WTC11 (cell line): Measurements from ENCODE around the gene CREBRF.
A peak's percentile ranks its signal among the peaks of the same experiment; 100 is the strongest.

Experiments used
- AFF4 ChIP-seq: sonication (generic); formaldehyde crosslinking; IDR thresholded peaks from 2 replicates; pipeline ENCODE4 v1.8.1; 2023; ENCODE audit warnings: mild to moderate bottlenecking, missing genetic modification reagents, borderline replicate concordance
- ATF6 ChIP-seq: sonication (generic); formaldehyde crosslinking; IDR thresholded peaks from 2 replicates; pipeline ENCODE4 v1.8.1; 2023; ENCODE audit warnings: mild to moderate bottlenecking, missing genetic modification reagents
- CBFB ChIP-seq: sonication (generic); formaldehyde crosslinking; IDR thresholded peaks from 2 replicates; pipeline ENCODE4 v1.8.1; 2022; ENCODE audit warnings: mild to moderate bottlenecking, low read depth, missing genetic modification reagents
- CTCF ChIP-seq: fragments of 200-600 bp; IDR thresholded peaks from 2 replicates; pipeline ENCODE4 v1.8.0; 2022; ENCODE audit warnings: antibody characterized with exemption
- ESRRA ChIP-seq: sonication (generic); formaldehyde crosslinking; IDR thresholded peaks from 2 replicates; pipeline ENCODE4 v1.8.1; 2022; ENCODE audit warnings: mild to moderate bottlenecking, missing genetic modification reagents, borderline replicate concordance
- FOXJ3 ChIP-seq: sonication (generic); formaldehyde crosslinking; IDR thresholded peaks from 2 replicates; pipeline ENCODE4 v1.9.0; 2021; ENCODE audit warnings: missing genetic modification reagents, mild to moderate bottlenecking, borderline replicate concordance
- GABPB1 ChIP-seq: sonication (generic); formaldehyde crosslinking; IDR thresholded peaks from 2 replicates; pipeline ENCODE4 v1.8.1; 2023; ENCODE audit warnings: mild to moderate bottlenecking, missing genetic modification reagents
- IRF1 ChIP-seq: sonication (generic); formaldehyde crosslinking; IDR thresholded peaks from 2 replicates; pipeline ENCODE4 v1.8.0; 2023; ENCODE audit warnings: missing genetic modification reagents
- MAX ChIP-seq: sonication (generic); formaldehyde crosslinking; IDR thresholded peaks from 2 replicates; pipeline ENCODE4 v1.8.0; 2022; ENCODE audit warnings: mild to moderate bottlenecking, missing genetic modification reagents
- USF2 ChIP-seq: sonication (generic); formaldehyde crosslinking; IDR thresholded peaks from 2 replicates; pipeline ENCODE4 v1.8.1; 2023; ENCODE audit warnings: mild to moderate bottlenecking, missing genetic modification reagents, moderate library complexity
- ZNF138 ChIP-seq: sonication (generic); formaldehyde crosslinking; conservative IDR thresholded peaks from 2 replicates; pipeline ENCODE4 v1.8.1; 2022; ENCODE audit warnings: mild to moderate bottlenecking, moderate library complexity, missing genetic modification reagents
- ZNF317 ChIP-seq: sonication (generic); formaldehyde crosslinking; IDR thresholded peaks from 2 replicates; pipeline ENCODE4 v1.8.1; 2023; ENCODE audit warnings: low read depth, mild to moderate bottlenecking, moderate library complexity, missing genetic modification reagents, borderline replicate concordance

GRCh38 chr5:173010547-173011464 is 45.3 kb upstream of the CREBRF start:
- TF ChIP-seq CTCF (peak; percentile 23; the same call in 1 of the 2 replicates), MAX (CRISPR knock-in tag) (no peak), ZNF317 (CRISPR knock-in tag) (no peak), USF2 (CRISPR knock-in tag) (no peak), CBFB (CRISPR knock-in tag) (no peak), AFF4 (no peak), GABPB1 (CRISPR knock-in tag) (no peak), ESRRA (CRISPR knock-in tag) (no peak), FOXJ3 (no peak), IRF1 (CRISPR knock-in tag) (no peak), ATF6 (CRISPR knock-in tag) (no peak), ZNF138 (CRISPR knock-in tag) (no peak)
